Coronary artery (tissue), 2 donors: ENCODE data around the gene ZNF425.

ENCODE experiments used
- DNase-seq: peaks from one replicate; pipeline ENCODE4 v3.0.0-alpha.2; 2017; ENCODE audit warnings: low spot score
- H3K27ac ChIP-seq, 2 donors: fragments of 200-600 bp; sonication (generic); one replicate each; pipeline ENCODE4 v1.5.1; 2016 to 2019
- H3K4me3 ChIP-seq: fragments of 200-600 bp; sonication (generic); 2 replicates; pipeline ENCODE4 v1.5.1; 2016; ENCODE audit warnings: mild to moderate bottlenecking, moderate library complexity
- CTCF ChIP-seq: fragments of 200-600 bp; sonication (generic); IDR thresholded peaks from one replicate; pipeline ENCODE4 v1.5.1; 2019; ENCODE audit warnings: antibody characterized with exemption

Gene ZNF425

DNA sequence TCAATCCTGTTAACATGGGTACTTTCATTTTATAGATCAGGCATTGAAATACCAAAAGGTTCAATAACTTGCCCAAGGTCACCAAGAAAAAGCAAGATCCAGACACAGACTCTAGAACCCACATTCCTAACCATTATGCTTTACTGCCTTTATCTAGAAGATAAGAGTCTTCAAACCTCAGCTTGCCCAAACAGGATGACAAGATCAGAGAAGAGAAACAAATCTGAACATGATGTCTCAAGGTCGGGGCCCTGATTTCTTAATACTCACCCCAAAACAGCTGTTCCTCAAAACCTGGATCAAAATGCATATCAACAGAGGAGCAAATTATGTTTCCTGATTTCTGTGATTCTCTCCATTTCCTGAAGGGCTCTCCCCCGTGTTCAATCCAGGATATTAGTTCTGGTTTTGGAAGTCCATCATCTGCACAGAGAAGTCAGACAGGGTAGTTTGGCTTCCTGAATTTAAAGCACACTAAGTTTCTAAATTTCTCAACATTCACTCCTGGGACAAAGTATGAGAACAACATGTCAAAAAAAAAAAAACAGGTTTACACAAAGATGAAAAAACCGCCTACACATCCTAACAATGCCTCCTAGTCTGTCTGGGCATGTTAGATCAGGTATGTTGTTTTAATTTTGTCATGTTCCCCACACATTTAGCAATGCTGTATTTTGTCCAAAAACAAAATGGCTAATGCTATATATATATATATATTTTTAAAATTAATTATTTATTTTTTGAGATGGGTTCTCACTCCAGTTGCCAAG lies 51.8 kb downstream of the ZNF425 start:
- no peak for TF ChIP-seq CTCF
- Histone ChIP-seq H3K27ac (no peak overlapping the region), H3K4me3 (no peak overlapping the region)
- no peak for DNase-seq

GRCh38 chr7:149072438-149072775 lies 53.7 kb downstream of the ZNF425 start:
- no peak for TF ChIP-seq CTCF
- DNase-seq = no peak
- Histone ChIP-seq H3K27ac (no peak overlapping the region), H3K4me3 (no peak overlapping the region)

- no peak for TF ChIP-seq CTCF
- Histone ChIP-seq H3K27ac (no peak overlapping the region), H3K4me3 (no peak overlapping the region)
- DNase-seq = no peak
Measured at GRCh38 chr7:149071641-149072437, 54.3 kb downstream of the ZNF425 start.

DNA sequence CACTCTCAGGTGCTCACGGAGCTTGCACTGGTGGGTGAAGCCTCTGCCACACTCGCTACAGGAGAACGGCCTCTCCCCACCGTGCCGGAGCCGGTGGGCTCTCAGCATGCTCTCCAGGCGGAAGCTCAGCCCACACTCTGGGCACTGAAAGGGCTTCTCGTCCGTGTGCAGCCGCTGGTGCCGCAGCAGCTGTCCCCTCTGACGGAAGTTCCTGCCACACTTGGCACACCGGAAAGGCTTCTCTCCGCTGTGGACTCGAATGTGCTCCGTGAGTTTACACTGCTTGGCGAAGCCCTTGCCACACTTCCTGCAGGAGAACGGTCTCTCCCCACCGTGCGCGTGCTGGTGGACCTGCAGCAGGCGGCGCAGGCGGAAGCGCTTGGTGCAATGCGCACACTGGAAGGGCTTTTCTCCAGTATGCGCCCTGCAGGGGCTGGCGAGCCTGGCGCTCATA lies 54.9 kb downstream of the ZNF425 start:
- Histone ChIP-seq H3K27ac (no peak overlapping the region), H3K4me3 (no peak overlapping the region)
- TF ChIP-seq CTCF = no peak
- DNase-seq = no peak

GRCh38 chr7:149070372-149071125 lies 55.6 kb downstream of the ZNF425 start:
- DNase-seq = no peak
- Histone ChIP-seq H3K27ac (no peak overlapping the region), H3K4me3 (no peak overlapping the region)
- no peak for TF ChIP-seq CTCF

- DNase-seq = no peak
- Histone ChIP-seq H3K4me3 (no peak overlapping the region), H3K27ac (no peak overlapping the region)
- no peak for TF ChIP-seq CTCF
Measured at GRCh38 chr7:149067869-149068268, 58.3 kb downstream of the ZNF425 start.
